UCSD-AML1 (cell line): ENCODE data around the gene BBX.
"Not testable (repeated sequence)": the region's sequence is repeated elsewhere in the genome, so short reads cannot be mapped to it uniquely, and the experiment has no call there.

Experiments
- DNase-seq: peaks from one replicate; lab custom pipeline; 2025; ENCODE audit not compliant: unreplicated experiment; lab: John Stamatoyannopoulos, UW

Gene BBX

DNA sequence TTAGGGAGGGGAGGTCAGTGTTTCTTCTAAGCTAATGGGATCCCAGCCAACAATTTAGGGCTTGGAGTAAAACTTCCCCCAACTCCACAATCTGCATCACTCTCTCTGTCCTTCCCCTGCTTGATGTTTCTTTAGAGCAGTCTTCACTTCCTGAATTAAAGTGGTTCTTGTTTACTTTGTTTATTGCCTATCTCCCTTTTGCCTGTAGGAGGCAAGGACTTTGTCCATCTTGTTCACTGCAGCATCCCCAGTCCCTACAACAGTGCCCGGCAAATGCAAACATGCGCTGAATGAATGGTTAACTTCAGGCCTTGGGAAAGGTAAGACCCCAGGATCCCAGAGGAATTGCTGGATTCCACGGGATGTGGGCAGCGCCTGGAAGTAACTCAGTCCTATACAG is 312.2 kb downstream of the BBX start:
- not testable (repeated sequence) for DNase-seq

DNA sequence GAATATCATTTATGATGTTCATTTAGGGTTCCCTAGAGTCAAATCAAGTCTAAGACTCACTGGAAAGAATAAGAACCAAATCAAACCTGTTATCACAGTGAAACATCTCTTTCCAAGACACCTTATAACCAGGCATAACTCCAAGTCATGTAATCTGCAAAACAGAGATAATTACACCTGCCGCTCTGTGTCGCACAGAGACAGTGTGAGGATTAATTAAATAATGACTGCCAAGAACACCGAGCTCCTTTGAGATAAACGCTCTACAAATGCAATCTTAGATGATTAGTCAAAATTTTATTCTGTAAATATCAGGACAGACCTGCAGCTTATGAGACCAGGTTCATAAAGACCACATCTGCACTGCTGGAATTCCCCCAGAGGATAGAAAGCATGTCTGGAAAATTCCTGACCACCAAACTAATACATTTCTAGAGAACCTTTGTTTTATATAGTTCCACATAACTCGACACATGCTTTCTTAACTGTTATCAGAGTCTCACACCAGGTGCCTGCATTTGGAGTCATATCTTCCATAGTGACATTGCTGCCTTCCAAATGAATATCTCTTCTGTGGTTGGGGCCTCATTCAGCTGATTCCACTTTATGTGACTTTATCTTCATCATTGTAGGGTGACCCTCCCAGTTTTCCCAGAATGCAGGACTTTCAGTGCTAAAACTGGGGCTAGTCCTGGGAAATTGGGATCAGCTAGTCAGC is 315.3 kb downstream of the BBX start:
- DNase-seq, result no peak

DNA sequence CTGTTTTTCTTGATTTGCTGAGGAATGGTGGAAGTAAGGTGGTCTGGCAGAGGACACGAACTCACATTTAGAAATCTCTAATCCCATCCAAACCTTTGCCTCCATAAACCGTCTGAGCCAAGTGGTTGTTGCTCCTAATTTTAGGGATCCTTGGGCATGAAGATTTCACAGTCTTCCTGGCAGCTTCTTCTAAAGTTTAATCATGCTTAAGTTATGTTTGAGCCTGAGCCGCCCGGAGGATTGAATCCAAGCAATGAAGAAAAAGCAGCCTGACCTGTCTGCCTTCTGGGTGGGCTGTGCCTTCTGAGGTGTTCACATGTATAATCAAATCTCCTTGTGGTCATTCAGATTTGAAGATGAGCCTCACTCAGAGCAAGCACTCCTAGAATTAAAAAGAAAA is 319.1 kb downstream of the BBX start:
- no peak for DNase-seq

DNA sequence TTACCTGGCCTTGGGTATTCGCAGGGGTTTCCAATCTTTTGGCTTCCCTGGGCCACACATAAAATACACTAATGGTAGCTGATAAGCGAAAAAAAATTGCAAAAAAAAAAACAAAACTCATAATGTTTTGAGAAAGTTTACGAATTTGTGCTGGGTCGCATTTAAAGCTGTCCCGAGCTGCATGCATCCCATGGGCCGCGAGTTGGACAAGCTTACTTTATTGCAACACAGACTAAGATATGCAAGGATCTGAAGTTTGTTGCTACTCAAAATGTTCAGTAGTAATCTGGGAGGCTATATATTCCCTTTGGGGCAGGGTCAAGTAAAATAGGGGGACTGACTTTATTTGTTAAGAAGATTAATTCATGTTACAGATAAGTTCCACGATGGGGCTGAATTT is 320.2 kb downstream of the BBX start:
- no peak for DNase-seq

DNA sequence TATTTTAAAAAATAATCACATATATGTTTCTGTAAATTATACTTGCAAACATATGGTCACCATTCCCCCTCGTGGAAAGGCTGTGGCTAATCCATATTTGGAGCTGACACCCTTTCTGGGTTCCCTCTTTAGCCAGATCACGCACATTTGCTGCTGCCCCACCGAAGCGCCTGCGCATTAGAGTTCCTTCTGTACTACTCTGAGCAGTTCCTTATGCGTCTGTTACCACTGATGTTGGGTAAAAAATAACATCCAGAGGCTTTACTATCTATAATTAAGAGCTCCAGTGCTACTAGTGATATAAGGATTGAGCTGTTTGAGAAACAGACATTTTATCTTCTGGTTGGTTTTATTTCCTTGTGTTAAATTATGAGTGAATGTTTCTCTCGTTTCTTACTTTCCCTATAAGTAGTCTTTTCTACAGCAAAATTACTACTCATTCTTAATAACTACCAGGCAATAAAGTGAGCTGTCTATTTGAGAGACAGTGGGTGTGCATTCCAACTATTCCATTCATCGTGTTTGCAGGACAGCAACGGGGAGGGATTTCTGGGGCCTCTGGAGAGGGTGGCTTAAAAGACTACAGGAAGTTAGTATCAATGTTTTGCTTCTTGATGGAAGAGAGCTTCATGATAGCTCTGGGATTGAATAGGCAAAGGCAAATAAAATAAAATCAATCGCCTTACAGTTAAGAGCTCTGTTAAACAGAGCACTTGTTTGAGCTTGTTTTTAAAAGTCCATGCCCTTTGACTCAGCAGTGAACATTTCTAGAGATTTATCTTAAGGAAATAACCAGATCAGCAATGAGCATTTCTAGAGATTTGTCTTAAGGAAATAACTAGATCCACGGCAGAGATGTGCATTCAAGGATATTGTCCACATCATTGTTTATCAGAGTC is 322.9 kb downstream of the BBX start:
- DNase-seq, result no peak

DNA sequence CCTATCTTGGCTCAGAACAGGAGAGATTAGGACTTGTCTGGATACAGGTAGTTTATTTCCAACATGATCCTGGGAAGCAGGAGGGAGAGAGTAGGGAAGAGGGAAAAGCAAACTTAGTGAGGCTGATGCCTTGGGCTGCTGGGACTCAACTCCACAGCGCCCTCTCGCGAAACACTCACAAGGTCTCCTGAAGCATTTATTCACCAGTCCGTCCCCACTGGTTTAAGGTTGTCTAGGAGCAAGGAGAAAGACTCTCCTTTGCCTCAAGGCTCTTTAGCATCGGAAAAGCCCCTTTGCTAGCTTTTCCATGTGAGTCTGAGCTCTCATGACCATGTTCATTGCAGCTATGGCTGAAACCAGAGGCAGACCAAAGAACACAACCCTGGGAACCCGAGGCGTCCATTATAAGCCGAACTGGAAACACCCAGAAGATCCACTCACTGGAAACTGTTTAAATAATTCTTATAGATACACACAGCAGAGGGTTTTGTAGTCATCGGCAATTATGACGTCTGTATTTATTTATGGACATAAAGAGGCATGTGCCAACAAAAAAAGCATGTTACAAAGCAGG is 323.6 kb downstream of the BBX start:
- peak; percentile 38 for DNase-seq

DNA sequence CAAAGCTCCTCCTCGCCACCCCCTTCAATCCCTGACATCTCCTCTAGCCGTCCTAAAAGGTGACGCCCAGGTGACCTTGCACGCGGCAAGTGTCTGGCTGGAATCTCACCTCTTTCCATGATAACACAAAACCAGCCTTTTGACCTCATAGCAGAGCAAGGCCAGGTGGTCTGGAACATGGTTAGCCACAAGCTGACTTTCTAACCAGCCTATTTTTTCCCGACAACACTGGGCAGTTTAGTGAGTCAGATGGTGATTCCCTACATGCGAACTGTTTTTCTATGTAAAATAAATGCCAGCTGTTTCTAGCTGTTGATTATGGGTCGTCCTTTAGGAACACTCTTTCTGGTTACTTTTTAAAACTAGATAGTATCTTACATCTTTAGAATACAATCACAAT is 325.0 kb downstream of the BBX start:
- no peak for DNase-seq

DNA sequence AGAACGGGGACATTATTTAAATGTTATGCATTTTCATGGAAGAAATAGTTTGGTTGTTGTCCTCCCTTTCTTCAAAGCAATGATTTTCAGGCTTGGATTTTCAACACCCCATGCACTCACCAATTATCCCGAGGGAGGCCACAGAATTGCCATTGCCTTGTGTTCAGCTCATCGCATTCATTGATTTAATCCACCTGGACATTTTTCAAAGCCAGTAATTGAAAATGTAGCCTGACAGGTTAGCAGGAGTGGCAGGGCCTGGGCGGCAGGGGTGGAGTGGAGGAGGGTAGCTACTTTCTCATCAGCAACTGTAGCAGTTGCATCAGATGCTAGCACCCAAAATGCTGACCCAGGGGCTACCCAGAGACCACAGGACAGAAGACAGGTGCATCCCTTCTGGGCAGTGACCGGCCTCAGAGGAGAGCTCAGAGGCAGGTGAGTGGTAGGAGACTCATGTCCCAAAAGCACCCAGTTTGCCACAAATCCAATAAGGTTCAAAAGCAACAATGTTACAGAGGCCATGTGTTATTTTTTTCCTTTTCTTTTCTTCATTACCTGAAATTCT is 325.7 kb downstream of the BBX start:
- no peak for DNase-seq

DNA sequence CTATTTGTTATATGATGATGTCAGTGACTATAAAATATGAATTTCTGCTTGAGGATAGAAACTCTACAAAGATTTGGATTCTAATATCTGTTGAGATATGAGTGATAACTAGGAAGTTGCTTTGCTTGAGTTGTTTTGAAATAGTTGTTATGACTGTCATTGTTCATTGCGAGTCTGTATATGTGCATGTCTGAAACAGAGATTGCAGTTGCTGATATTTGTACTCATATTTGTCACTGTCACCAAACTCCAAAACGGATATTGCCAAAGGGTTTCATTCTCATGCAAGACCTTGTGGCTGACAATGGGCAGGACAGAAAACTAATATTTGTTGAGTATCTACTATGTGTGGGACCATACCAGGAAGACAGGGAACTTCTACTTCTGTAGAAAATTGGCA is 327.9 kb downstream of the BBX start:
- DNase-seq, result no peak

DNA sequence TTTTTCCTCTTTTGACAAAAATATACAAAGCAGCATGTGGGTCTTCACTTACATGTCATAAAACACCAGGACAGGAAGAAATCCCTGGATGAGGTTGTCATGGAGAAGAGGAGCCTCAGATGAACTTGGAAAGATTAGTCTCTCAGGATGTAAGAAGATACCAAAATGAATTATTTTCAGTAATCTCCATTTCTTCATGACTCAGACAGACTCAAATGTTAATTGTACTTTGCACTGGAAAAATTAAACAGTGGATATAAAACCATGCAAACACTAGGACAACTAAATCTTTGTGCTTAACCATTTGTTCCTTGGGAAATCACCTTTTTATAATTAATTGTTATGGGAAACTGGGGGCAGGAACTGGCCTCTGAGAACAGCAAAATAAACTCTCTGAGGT is 331.1 kb downstream of the BBX start:
- no peak for DNase-seq

DNA sequence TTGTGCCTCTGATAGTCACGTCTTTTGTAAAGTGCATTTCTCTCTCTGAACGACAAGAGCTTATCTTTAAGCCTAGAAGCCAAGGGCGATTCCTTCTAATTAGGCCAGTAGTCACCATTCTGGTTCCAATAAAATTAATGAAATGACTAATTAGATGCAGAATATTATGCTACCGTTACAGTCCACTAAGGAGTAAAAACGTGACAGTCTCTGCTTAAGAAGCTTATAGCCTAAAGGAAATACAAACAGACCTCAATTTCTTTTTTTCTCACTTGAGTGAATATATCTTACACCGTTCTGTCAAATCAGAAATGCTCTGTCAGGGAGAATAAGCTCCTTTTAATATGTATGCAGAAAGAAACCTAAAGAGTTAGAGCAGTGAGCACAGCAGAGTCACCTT is 332.0 kb downstream of the BBX start:
- no peak for DNase-seq

DNA sequence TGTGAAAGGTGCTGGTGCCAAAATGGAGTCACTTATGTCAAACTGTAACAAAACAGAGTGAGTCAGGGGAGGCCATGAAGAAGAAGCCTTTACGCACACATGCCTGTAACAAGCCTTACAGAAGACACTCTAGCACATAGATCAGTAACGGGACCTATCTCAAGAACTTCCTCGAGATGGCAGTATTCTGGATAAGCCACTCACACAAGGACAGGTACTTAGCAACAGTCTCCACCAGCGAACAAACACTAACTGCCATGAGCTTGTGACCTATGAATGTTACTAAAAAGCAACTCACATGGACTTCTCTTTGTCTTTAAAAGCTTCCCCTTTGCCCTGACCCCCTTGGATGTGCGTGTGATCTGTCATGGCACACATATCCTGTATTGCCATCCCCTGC is 332.9 kb downstream of the BBX start:
- no peak for DNase-seq

DNA sequence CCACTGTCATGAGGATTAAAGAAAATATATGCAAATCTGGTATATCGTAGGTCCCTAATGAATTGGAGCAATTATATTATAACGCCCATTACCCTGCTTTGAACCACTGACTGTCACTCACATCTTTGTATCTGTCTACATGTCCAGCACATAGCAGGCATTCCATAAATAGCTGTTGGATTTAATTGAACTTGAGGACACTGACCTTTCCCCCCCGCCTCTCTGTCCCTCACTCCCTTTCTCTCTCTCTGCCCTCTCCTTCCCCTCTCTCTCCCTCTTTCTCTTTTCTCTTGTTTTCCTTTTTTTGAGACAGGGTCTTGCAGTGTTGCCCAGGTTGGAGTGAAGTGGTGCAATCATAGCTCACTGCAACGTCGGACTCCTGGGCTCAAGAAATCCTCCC is 335.1 kb downstream of the BBX start:
- no peak for DNase-seq

DNA sequence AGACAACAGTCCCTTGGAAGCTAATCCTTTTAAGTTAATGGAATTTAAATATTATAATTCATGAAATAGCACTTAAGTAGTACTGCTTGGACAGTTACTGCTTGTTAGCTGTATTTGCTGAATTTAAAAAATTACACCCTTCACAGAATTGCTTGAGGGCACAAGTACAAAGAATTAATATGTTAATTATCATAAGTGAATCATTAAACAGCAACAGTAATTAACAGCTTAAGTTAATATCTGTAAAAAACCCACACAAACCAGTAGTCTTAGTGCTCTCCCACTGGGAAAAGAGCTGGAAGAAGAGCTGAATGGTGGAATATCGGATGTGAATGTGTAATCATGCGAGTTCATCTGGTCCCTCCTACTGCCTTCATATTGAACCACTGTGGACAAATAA is 336.1 kb downstream of the BBX start:
- DNase-seq, result no peak
